Neural cell (in vitro differentiated cells): ENCODE results near the gene VGF. TPM values are rescaled to one million over a fixed set of nuclear protein-coding genes. Genes with fewer than 3 reads are reported as not detected.

Experiments
- H2AFZ ChIP-seq: fragments of 200-600, 300-800 bp; sonication (generic), shearing (Covaris generic); 2 replicates; pipeline ENCODE4 v1.6.0; 2014; ENCODE audit warnings: low read depth, mild to moderate bottlenecking, antibody characterized with exemption, low read length, moderate library complexity
- H3F3A ChIP-seq: fragments of 200-600 bp; shearing (Covaris generic); 2 replicates; pipeline ENCODE4 v1.6.1; 2016; ENCODE audit warnings: mild to moderate bottlenecking, moderate library complexity, mixed read lengths, antibody characterized with exemption, low read length; ENCODE audit not compliant: insufficient read depth, poor library complexity, severe bottlenecking
- H3K27ac ChIP-seq: fragments of 200-600, 300-800 bp; sonication (generic), shearing (Covaris generic); 2 replicates; pipeline ENCODE4 v1.5.1; 2014; ENCODE audit warnings: mild to moderate bottlenecking, low read length, moderate library complexity
- H3K27me3 ChIP-seq: fragments of 300-800, 200-600 bp; sonication (generic), shearing (Covaris generic); 2 replicates; pipeline ENCODE4 v1.6.0; 2014; ENCODE audit warnings: mild to moderate bottlenecking, low read depth, low read length, moderate library complexity; ENCODE audit not compliant: insufficient read depth
- H3K36me3 ChIP-seq: fragments of 300-800, 200-600 bp; sonication (generic), shearing (Covaris generic); 2 replicates; pipeline ENCODE4 v1.5.1; 2014; ENCODE audit warnings: mild to moderate bottlenecking, antibody characterized with exemption, low read length, moderate library complexity; ENCODE audit not compliant: insufficient read depth
- H3K4me2 ChIP-seq: fragments of 300-800, 200-600 bp; sonication (generic), shearing (Covaris generic); 2 replicates; pipeline ENCODE4 v1.6.0; 2014; ENCODE audit warnings: mild to moderate bottlenecking, low read length
- H3K4me3 ChIP-seq: fragments of 300-800, 200-600 bp; sonication (generic), shearing (Covaris generic); 2 replicates; pipeline ENCODE4 v1.5.1; 2014; ENCODE audit warnings: mild to moderate bottlenecking, low read length, moderate library complexity
- H3K79me2 ChIP-seq: fragments of 200-600 bp; shearing (Covaris generic); replicated peaks from 2 replicates; pipeline ENCODE4 v1.6.0; 2014; ENCODE audit warnings: mild to moderate bottlenecking, low read length, moderate library complexity; ENCODE audit not compliant: insufficient read depth
- H3K9ac ChIP-seq: fragments of 300-800, 200-600 bp; sonication (generic), shearing (Covaris generic); 2 replicates; pipeline ENCODE4 v1.6.1; 2016; ENCODE audit warnings: mild to moderate bottlenecking, low read length, mixed read lengths
- H3K9me2 ChIP-seq: fragments of 200-600 bp; shearing (Covaris generic); 2 replicates; pipeline ENCODE4 v1.6.1; 2016; ENCODE audit warnings: mild to moderate bottlenecking, low read length, mixed read lengths; ENCODE audit not compliant: insufficient read depth
- H3K9me3 ChIP-seq: fragments of 200-600, 300-800 bp; sonication (generic), shearing (Covaris generic); 2 replicates; pipeline ENCODE4 v1.6.1; 2016; ENCODE audit warnings: mild to moderate bottlenecking, mixed run types, low read length, moderate library complexity, mixed read lengths
- H4K20me1 ChIP-seq: fragments of 200-600 bp; shearing (Covaris generic); 2 replicates; pipeline ENCODE4 v1.6.1; 2016; ENCODE audit warnings: mild to moderate bottlenecking, mixed run types; ENCODE audit not compliant: insufficient read depth
- CTCF ChIP-seq: fragments of 450-650 bp; IDR thresholded peaks from 2 replicates; pipeline ENCODE4 v1.5.1; 2014; ENCODE audit warnings: antibody characterized with exemption, mild to moderate bottlenecking, moderate library complexity; ENCODE audit not compliant: poor library complexity, severe bottlenecking
- EP300 ChIP-seq: fragments of 450-650 bp; conservative IDR thresholded peaks from 2 replicates; pipeline ENCODE4 v1.6.1; 2014; ENCODE audit warnings: antibody characterized with exemption, mild to moderate bottlenecking, moderate library complexity; ENCODE audit not compliant: poor library complexity, severe bottlenecking
- EZH2 ChIP-seq: fragments of 200-600, 300-800 bp; shearing (Covaris generic), sonication (generic); IDR thresholded peaks from 2 replicates; pipeline ENCODE4 v1.6.1; 2014; ENCODE audit warnings: antibody characterized with exemption, low read length, borderline replicate concordance, mild to moderate bottlenecking; ENCODE audit not compliant: insufficient read depth, poor library complexity, severe bottlenecking
- MXI1 ChIP-seq: fragments of 450-650 bp; conservative IDR thresholded peaks from 2 replicates; pipeline ENCODE4 v1.6.1; 2014; ENCODE audit warnings: antibody characterized with exemption, mild to moderate bottlenecking; ENCODE audit not compliant: poor library complexity, severe bottlenecking
- POLR2AphosphoS5 ChIP-seq: IDR thresholded peaks from 2 replicates; pipeline ENCODE4 v1.6.1; 2012
- RAD21 ChIP-seq: fragments of 450-650 bp; conservative IDR thresholded peaks from 2 replicates; pipeline ENCODE4 v1.6.1; 2014; ENCODE audit warnings: antibody characterized with exemption, mild to moderate bottlenecking, moderate library complexity
- REST ChIP-seq: IDR thresholded peaks from 2 replicates; pipeline ENCODE4 v1.6.1; 2012; ENCODE audit warnings: borderline replicate concordance
- SMC3 ChIP-seq: fragments of 450-650 bp; conservative IDR thresholded peaks from 2 replicates; pipeline ENCODE4 v1.6.1; 2014; ENCODE audit warnings: antibody characterized with exemption, mild to moderate bottlenecking, moderate library complexity; ENCODE audit not compliant: poor library complexity
- TAF1 ChIP-seq: IDR thresholded peaks from 2 replicates; pipeline ENCODE4 v1.6.1; 2012; ENCODE audit warnings: low read depth
- polyA minus RNA-seq: library from RNA; depleted of rRNA, polyadenylated mRNA; stranded (reverse); fragments of >200 nt; gene quantifications from 2 replicates; pipeline ENCODE4 v1.2.3, GENCODE V29; 2014
- polyA plus RNA-seq: library from polyadenylated mRNA; depleted of rRNA; stranded (reverse); fragments of >200 nt; gene quantifications from 2 replicates; pipeline ENCODE4 v1.2.3, GENCODE V29; 2014

VGF gene
- 36.8 and 39.3 TPM in 2 replicates for polyA plus RNA-seq
- 30.7 and 49.4 TPM in 2 replicates for polyA minus RNA-seq

- H2AFZ ChIP-seq, result no peak within 1 kb of the TSS
Observed at GRCh38 chr7:101165075-101165957, at the start of gene VGF. Gene VGF (minus strand): TSS chr7:101165569. CDS start chr7:101164843, 726 bp downstream.

More at GRCh38 chr7:101165075-101165957, at the start of gene VGF:
- Histone ChIP-seq H3K79me2 (no peaks in the 10 kb centered on the region), H3K9ac (peak within 1 kb of the TSS; percentile 94), H3K9me3 (no peaks in the 10 kb centered on the region), H3K4me3 (peak within 1 kb of the TSS; percentile 94), H3K27me3 (peaks cover 37% of the 10 kb centered on the region), H3K27ac (peak within 1 kb of the TSS; percentile 93), H3K4me2 (peak within 1 kb of the TSS; percentile 97), H3K36me3 (no peaks in the 10 kb centered on the region), H4K20me1 (no peaks in the 10 kb centered on the region), H3K9me2 (no peaks in the 10 kb centered on the region), H3F3A (no peaks in the 10 kb centered on the region)
- TF ChIP-seq REST (peak; percentile 99), POLR2AphosphoS5 (peak; percentile 99), SMC3 (no peak), EZH2 (no peak), MXI1 (peak; percentile 77), EP300 (peak; percentile 43), TAF1 (peak; percentile 95), CTCF (no peak), RAD21 (no peak)
